Measurements from ENCODE around the gene KLRF2.

Gene KLRF2

GRCh38 chr12:9936591-9936990 is 55.3 kb downstream of the KLRF2 start:
- no peak for DNase-seq (ENCODE audit: low read depth)

- no peak for DNase-seq (ENCODE audit: low read depth)
Observed at GRCh38 chr12:9940375-9940774, 59.1 kb downstream of the KLRF2 start.

- DNase-seq (ENCODE audit: low read depth): no peak
Observed at GRCh38 chr12:9941838-9942237, 60.5 kb downstream of the KLRF2 start.

- DNase-seq (ENCODE audit: low read depth): no peak
Observed at GRCh38 chr12:9943240-9943639, 62.0 kb downstream of the KLRF2 start.

GRCh38 chr12:9944391-9944790 is 63.1 kb downstream of the KLRF2 start:
- no peak for DNase-seq (ENCODE audit: low read depth)
